ENCODE results near the gene TNFRSF6B.

The TNFRSF6B gene

DNA sequence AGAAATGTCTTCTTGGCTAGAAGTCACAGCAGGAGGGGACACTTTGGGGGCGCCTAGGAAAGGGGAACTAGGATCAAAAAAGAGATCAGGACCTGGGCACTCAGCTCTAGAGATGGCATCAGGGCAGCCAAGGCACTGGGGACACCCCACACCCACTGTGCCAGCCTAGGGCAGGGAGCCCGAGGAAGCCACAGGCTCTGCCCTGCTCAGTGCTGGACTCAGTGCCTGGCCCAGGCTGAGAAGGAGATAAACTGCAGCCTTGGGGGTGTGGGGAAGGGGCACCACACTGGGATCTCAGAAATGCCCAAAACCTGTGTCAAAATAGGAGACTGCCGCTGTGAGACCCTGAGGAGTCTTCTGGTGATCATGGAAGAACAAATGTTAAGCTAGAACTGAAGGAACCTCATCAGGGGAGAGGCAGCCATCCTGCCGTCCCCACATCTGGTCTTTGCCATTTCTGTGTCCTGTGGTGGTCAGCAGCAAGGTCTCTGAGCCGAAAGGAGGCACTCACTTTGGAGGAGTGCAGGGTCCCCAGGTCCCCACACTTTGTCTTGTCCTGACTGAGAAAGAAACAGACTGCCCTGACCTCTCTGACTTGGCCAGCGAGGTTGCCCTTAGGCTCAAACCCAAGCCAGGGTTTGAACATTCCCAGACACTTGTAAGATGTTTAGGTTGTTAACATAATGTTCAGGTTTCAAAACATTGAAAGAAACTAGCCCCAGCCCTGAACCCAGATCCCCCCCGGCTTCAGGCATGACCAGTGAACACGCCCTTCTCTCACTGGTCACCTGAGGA is 9.0 kb downstream of the TNFRSF6B start:
- H2AFZ ChIP-seq = no peak overlapping the region
- no peak overlapping the region for H3K27ac ChIP-seq
- H3K9me3 ChIP-seq (ENCODE audit: control insufficient read depth, low read length) = no peaks in the 10 kb centered on the region
- no peaks in the 10 kb centered on the region for H3K36me3 ChIP-seq (ENCODE audit: control insufficient read depth, insufficient read depth, low read length)
- no peak overlapping the region for H3K4me2 ChIP-seq (ENCODE audit: low read length)
- H3K27me3 ChIP-seq (ENCODE audit: control insufficient read depth, insufficient read depth, low read length) = no peaks in the 10 kb centered on the region
- no peak overlapping the region for H3K9ac ChIP-seq
- H3K4me1 ChIP-seq = peaks cover 9% of the 10 kb centered on the region
- peaks cover 50% of the 10 kb centered on the region for H3K79me2 ChIP-seq
- H3K4me3 ChIP-seq (ENCODE audit: low read depth, low read length) = no peak overlapping the region
- TF ChIP-seq, protein P1, sequence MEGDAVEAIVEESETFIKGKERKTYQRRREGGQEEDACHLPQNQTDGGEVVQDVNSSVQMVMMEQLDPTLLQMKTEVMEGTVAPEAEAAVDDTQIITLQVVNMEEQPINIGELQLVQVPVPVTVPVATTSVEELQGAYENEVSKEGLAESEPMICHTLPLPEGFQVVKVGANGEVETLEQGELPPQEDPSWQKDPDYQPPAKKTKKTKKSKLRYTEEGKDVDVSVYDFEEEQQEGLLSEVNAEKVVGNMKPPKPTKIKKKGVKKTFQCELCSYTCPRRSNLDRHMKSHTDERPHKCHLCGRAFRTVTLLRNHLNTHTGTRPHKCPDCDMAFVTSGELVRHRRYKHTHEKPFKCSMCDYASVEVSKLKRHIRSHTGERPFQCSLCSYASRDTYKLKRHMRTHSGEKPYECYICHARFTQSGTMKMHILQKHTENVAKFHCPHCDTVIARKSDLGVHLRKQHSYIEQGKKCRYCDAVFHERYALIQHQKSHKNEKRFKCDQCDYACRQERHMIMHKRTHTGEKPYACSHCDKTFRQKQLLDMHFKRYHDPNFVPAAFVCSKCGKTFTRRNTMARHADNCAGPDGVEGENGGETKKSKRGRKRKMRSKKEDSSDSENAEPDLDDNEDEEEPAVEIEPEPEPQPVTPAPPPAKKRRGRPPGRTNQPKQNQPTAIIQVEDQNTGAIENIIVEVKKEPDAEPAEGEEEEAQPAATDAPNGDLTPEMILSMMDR (IDR thresholded peaks at IDR 0.05) = no peak

DNA sequence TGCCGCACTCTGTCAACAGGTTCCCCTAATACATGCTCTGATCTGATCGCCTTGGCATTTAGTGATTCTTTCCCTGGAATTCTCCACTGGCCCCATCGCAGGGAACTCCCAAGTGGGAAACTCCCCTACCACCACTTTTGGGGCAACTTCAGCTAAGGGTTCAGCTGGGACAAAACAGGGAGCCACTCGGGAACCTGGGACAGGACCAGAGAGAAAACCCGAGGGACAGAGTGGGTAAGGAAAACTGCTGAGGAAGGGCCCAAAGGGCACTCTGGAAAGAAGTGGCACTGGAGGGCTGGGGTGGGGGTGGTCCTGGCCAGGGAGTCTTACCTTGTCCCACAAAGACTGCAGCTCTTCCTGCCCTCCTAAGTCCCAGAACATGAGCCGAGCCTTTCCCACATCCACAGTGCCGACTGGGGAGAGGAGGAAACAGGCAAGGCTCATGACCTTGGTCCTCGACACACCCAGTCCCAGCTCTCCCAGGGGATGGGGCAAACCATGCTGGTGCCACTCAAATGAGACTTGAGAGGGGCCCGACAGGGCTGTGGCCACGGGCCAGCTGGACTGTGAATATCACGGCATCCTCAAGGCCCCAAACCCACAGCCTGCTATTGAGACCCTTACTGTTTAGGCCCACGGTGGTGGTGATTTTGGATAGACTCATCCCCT is 9.7 kb downstream of the TNFRSF6B start:
- no peaks in the 10 kb centered on the region for H3K36me3 ChIP-seq (ENCODE audit: control insufficient read depth, insufficient read depth, low read length)
- no peaks in the 10 kb centered on the region for H3K27me3 ChIP-seq (ENCODE audit: control insufficient read depth, insufficient read depth, low read length)
- peaks cover 44% of the 10 kb centered on the region for H3K79me2 ChIP-seq
- no peaks in the 10 kb centered on the region for H3K9me3 ChIP-seq (ENCODE audit: control insufficient read depth, low read length)
- no peak overlapping the region for H2AFZ ChIP-seq
- H3K9ac ChIP-seq = no peak overlapping the region
- peak overlapping the region; percentile 83 for H3K27ac ChIP-seq
- no peak overlapping the region for H3K4me3 ChIP-seq (ENCODE audit: low read depth, low read length)
- H3K4me1 ChIP-seq = peaks cover 9% of the 10 kb centered on the region
- peak overlapping the region; percentile 96 for H3K4me2 ChIP-seq (ENCODE audit: low read length)
- TF ChIP-seq, protein P1 (IDR thresholded peaks at IDR 0.05) = no peak

GRCh38 chr20:63706852-63707557 is 10.6 kb downstream of the TNFRSF6B start:
- Histone ChIP-seq H3K9ac (peak overlapping the region; percentile 83), H3K36me3 (ENCODE audit: control insufficient read depth, insufficient read depth, low read length) (no peaks in the 10 kb centered on the region), H3K27ac (peak overlapping the region; percentile 83), H3K9me3 (ENCODE audit: control insufficient read depth, low read length) (no peaks in the 10 kb centered on the region), H3K4me1 (peaks cover 9% of the 10 kb centered on the region), H3K4me3 (ENCODE audit: low read depth, low read length) (peak overlapping the region; percentile 84), H3K27me3 (ENCODE audit: control insufficient read depth, insufficient read depth, low read length) (no peaks in the 10 kb centered on the region), H3K79me2 (peaks cover 39% of the 10 kb centered on the region), H2AFZ (peak overlapping the region; percentile 92), H3K4me2 (ENCODE audit: low read length) (peak overlapping the region; percentile 96)
- TF ChIP-seq, protein P1 (IDR thresholded peaks at IDR 0.05) = peak; percentile 56

DNA sequence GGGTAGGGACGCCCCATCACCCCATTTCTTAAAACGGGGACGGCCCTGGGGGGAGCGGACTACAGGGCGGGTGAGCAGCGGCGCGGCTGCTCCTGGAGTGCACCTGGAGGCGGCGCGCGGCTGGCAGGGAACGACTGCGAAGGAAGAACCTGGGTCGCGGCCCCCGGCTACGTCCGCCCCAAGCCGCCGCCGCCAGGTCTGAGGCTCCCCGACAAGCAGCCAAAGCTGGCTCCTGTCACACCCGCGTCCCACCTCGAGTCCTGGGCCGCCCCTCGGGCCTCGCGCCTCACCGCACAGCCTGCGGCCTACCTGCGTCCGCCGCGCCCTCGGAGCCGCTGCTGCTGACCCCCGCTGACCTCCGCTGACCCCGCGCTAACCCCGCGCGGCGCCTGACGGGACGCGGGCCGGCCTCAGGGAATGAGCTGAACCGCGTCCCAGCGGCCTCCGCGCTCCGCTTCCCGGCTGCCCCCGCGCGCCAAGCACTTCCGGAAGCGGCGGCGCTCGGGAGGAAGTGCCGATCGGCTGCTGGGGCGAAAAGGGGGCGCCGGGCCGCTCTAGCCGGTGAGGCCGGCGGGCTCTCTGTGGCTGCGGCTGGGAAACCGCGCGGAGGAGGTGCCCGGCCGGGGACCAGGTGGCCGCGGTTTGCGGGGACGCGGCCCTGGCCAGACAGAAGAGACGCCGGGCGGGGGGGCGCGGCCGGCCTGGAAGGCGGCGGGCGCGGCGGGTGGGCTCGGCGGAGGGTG is 11.3 kb downstream of the TNFRSF6B start, which contains the start of the genes ARFRP1 and ZGPAT:
TSS of gene ARFRP1 (minus strand) at position 419 of the 743 bp plus-strand sequence. CDS start 885 bp downstream, outside the sequence.
TSS of gene ZGPAT (plus strand) at position 482 of the 743 bp plus-strand sequence. CDS start 542 bp downstream, outside the sequence.
- Histone ChIP-seq H2AFZ (peak within 1 kb of the TSS; percentile 92), H3K9me3 (ENCODE audit: control insufficient read depth, low read length) (no peaks in the 10 kb centered on the region), H3K4me2 (ENCODE audit: low read length) (peak within 1 kb of the TSS; percentile 96), H3K27ac (peak within 1 kb of the TSS; percentile 83), H3K79me2 (peaks cover 38% of the 10 kb centered on the region), H3K4me3 (ENCODE audit: low read depth, low read length) (peak within 1 kb of the TSS; percentile 84), H3K27me3 (ENCODE audit: control insufficient read depth, insufficient read depth, low read length) (no peaks in the 10 kb centered on the region), H3K9ac (peak within 1 kb of the TSS; percentile 83), H3K4me1 (peaks cover 9% of the 10 kb centered on the region), H3K36me3 (ENCODE audit: control insufficient read depth, insufficient read depth, low read length) (no peaks in the 10 kb centered on the region)
- TF ChIP-seq, protein P1 (IDR thresholded peaks at IDR 0.05) = no peak

All from parathyroid adenoma (tissue), 2 donors.